Mucosa of rectum (tissue), 2 donors: ENCODE measurements around the gene SDE2.
"Not testable (repeated sequence)": the region's sequence is repeated elsewhere in the genome, so short reads cannot be mapped to it uniquely, and the experiment has no call there.

Experiments
- H3K27ac ChIP-seq, 2 donors: one replicate each; pipeline ENCODE4 v1.7.0; 2013; ENCODE audit warnings: inconsistent platforms in 2 of 2, low read depth in 2 of 2, low read length in 2 of 2
- H3K27me3 ChIP-seq, 2 donors: one replicate each; pipeline ENCODE4 v1.7.0; 2013; ENCODE audit warnings: low read length in 2 of 2; ENCODE audit not compliant: control insufficient read depth in 2 of 2, insufficient read depth in 2 of 2
- H3K36me3 ChIP-seq, 2 donors: one replicate each; pipeline ENCODE4 v1.7.0; 2013; ENCODE audit warnings: low read length in 2 of 2; ENCODE audit not compliant: control insufficient read depth in 2 of 2, insufficient read depth in 2 of 2
- H3K4me1 ChIP-seq, 2 donors: one replicate each; pipeline ENCODE4 v1.7.0; 2013; ENCODE audit warnings: low read length in 2 of 2, mild to moderate bottlenecking in 1 of 2; ENCODE audit not compliant: control insufficient read depth in 2 of 2, insufficient read depth in 2 of 2
- H3K4me3 ChIP-seq, 2 donors: one replicate each; pipeline ENCODE4 v1.7.0; 2013; ENCODE audit warnings: low read length in 2 of 2
- H3K9ac ChIP-seq, 2 donors: one replicate each; pipeline ENCODE4 v1.7.0; 2013; ENCODE audit warnings: low read length in 2 of 2, low read depth in 1 of 2, mild to moderate bottlenecking in 1 of 2
- H3K9me3 ChIP-seq, 2 donors: one replicate each; pipeline ENCODE4 v1.7.0; 2013; ENCODE audit warnings: low read length in 2 of 2; ENCODE audit not compliant: control insufficient read depth in 2 of 2
- donor health status: healthy.
- donor health status: Normal muscosa, but diverticular disease.

SDE2 gene

DNA sequence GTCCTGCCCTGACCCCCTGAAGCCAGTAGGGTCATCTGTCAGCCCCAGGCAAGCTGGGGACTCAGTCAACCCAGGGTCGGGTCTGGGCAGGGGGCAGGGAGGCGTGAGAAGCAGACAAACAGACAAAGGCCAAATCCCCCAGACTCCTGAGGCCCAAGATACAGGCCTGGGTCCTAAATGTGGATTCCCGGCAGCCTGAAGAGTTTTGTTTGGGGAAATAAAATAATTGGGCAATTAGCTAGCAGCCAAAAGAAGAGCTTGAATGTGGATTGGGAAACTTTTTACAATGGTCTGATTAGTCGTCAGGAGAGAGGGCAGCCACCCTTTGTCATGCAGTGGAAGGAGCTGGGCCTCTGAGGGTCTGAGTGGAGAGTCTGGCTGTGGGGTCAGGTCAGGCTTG is 53.6 kb downstream of the SDE2 start:
- H3K4me3 ChIP-seq: no peak overlapping the region
- peaks cover 0 to 8% of the 10 kb centered on the region in 2 donors for H3K4me1 ChIP-seq
- no peak overlapping the region for H3K27ac ChIP-seq
- H3K9me3 ChIP-seq: no peaks in the 10 kb centered on the region
- H3K9ac ChIP-seq: no peak overlapping the region
- no peaks in the 10 kb centered on the region for H3K27me3 ChIP-seq
- H3K36me3 ChIP-seq: no peaks in the 10 kb centered on the region

DNA sequence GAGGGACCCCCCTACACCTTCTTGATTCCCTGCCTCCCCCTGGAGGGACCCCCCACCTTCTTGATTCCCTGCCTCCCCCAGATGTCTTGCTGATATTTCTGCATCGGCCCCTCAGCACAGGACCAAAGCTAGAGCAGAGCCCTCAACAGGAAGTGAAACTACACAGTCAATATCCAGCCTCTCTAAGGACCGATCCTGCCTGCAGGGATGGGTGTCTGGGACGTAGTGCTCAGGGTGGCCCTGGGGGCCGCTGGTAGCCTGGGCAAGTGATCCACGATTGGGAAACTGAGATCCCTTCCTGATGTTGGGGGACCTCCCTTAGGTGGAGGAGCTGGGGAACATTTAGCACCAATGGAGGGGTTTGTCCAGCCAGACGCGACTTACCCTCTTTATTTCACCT is 54.2 kb downstream of the SDE2 start:
- Histone ChIP-seq H3K9ac (no peak overlapping the region), H3K36me3 (no peaks in the 10 kb centered on the region), H3K4me1 (peaks cover 0 to 8% of the 10 kb centered on the region in 2 donors), H3K27me3 (no peaks in the 10 kb centered on the region), H3K4me3 (no peak overlapping the region), H3K27ac (no peak overlapping the region), H3K9me3 (no peaks in the 10 kb centered on the region)

DNA sequence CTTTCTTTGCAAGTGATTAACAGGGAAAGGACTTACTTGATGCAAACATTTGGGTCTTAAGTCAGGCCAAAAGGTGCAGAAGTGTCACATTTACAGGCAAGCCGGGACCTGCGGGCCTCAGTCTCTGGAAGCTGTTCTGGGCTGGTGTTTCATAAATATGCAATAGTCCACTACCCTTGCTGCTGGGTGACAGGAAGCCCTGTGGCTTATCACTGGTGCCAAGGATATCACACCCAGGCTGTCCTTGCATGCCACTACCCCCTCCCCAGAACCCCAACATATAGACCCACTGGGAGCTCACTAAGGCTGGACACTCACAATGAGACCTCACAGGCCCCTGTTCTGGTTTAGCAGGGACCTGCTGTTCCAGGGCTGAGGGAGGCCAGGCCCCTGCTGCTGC is 54.8 kb downstream of the SDE2 start:
- Histone ChIP-seq H3K27ac (no peak overlapping the region), H3K4me3 (no peak overlapping the region), H3K36me3 (no peaks in the 10 kb centered on the region), H3K4me1 (peaks cover 0 to 8% of the 10 kb centered on the region in 2 donors), H3K9ac (no peak overlapping the region), H3K9me3 (no peaks in the 10 kb centered on the region), H3K27me3 (no peaks in the 10 kb centered on the region)

DNA sequence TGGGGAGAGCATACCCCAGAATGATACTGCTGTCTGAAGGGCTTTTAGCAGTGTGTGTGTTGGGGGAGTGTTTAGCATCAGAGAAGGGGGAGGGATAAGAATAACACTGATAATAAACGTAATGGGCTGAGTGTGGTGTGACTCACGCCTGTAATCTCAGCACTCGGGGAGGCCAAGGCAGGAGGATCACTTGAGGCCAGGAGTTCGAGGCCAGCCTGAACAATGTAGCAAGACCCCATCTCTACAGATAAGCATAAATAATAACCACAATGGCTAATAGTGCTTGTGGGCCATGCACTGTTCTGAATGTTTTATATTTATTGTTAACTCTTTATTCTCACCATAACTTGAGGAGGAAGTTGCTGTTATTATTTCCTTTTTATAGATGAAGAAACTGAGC is 55.6 kb downstream of the SDE2 start:
- Histone ChIP-seq H3K27me3 (no peaks in the 10 kb centered on the region), H3K9ac (no peak overlapping the region), H3K36me3 (no peaks in the 10 kb centered on the region), H3K9me3 (no peaks in the 10 kb centered on the region), H3K4me3 (no peak overlapping the region), H3K4me1 (peaks cover 0 to 8% of the 10 kb centered on the region in 2 donors), H3K27ac (no peak overlapping the region)

DNA sequence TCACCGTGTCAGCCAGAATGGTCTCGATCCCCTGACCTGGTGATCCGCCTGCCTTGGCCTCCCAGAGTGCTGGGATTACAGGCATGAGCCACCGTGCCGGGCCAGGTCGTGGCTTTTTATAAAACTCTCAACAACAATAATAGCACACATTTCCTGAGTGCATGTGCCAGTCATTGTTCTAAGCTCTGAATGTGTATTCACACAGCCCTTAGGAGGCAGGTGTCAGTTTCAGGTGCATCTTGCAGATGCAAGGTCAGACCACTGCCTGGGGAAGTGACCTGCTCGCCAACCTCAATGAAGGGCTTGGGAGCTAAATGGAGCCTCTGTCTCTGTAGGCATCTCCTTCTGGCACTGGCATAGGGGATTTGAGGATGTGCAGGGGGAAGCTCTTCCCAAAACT is 56.6 kb downstream of the SDE2 start:
- Histone ChIP-seq H3K27me3 (no peaks in the 10 kb centered on the region), H3K9me3 (no peaks in the 10 kb centered on the region), H3K4me1 (peaks cover 0 to 8% of the 10 kb centered on the region in 2 donors), H3K36me3 (no peaks in the 10 kb centered on the region), H3K9ac (no peak overlapping the region), H3K4me3 (no peak overlapping the region), H3K27ac (peak overlapping the region in 1 of 2 donors; percentile 38)

DNA sequence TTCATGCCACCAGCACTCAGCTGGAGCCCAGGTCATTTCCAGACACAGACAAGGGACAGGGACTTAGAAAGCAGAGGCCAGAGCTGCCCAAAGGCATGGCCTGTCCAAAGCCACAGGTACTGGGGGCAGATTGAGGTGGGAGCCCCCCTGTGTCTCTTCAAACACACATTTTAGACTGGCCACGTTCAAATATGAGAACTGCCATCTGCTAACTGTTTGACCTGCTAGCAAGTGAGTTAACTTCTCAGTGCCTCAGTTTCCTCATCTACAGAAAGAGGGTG is 57.3 kb downstream of the SDE2 start:
- Histone ChIP-seq H3K4me1 (peaks cover 0 to 8% of the 10 kb centered on the region in 2 donors), H3K4me3 (no peak overlapping the region), H3K9ac (no peak overlapping the region), H3K27me3 (no peaks in the 10 kb centered on the region), H3K9me3 (no peaks in the 10 kb centered on the region), H3K36me3 (no peaks in the 10 kb centered on the region), H3K27ac (peak overlapping the region in 1 of 2 donors; percentile 65)

DNA sequence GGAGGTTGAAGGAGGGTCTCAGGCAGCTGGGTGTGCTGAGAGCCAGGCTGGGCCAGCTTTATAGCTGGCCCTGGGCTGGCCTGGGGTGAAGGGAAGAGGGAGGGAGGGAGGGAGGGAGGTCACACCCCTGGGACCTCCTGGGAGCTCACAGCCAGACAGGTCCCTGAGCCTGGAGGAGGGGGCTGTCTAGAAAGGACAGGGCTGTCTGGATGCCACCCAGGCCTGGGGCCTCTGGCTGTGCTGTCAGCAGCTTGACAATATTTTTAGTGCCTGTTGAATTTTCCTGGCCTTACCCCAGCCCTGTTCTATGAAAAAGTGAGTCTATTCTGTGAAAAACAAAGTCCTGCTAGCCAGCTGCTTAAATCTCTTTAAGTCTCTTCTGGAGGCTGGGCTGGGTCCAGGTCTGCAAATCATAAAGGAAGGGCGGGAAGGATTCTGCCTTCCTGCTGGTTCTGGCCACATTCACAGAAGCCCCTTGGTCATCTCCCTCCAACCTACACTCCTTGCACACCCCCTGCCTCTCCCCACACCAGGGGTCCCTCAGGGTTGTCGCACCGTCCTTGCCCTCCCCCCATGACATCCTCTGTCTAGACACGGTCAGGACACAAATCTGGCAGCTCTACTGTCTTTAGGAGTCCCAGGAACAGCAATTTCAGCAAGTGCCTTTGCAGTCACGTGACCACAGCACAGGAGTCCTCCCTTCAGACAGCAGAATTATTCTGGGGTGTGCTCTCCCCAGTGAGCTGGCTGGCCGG is 57.8 kb downstream of the SDE2 start, which contains the start of gene LEFTY2:
Gene LEFTY2, minus strand, starts transcription at position 34 of the 755 bp plus-strand sequence. CDS start 80 bp downstream, outside the sequence.
- peaks cover 0 to 8% of the 10 kb centered on the region in 2 donors for H3K4me1 ChIP-seq
- H3K27ac ChIP-seq: peak within 1 kb of the TSS in 1 of 2 donors; percentile 65
- H3K9me3 ChIP-seq: no peaks in the 10 kb centered on the region
- no peak within 1 kb of the TSS for H3K9ac ChIP-seq
- no peak within 1 kb of the TSS for H3K4me3 ChIP-seq
- H3K27me3 ChIP-seq: no peaks in the 10 kb centered on the region
- no peaks in the 10 kb centered on the region for H3K36me3 ChIP-seq

DNA sequence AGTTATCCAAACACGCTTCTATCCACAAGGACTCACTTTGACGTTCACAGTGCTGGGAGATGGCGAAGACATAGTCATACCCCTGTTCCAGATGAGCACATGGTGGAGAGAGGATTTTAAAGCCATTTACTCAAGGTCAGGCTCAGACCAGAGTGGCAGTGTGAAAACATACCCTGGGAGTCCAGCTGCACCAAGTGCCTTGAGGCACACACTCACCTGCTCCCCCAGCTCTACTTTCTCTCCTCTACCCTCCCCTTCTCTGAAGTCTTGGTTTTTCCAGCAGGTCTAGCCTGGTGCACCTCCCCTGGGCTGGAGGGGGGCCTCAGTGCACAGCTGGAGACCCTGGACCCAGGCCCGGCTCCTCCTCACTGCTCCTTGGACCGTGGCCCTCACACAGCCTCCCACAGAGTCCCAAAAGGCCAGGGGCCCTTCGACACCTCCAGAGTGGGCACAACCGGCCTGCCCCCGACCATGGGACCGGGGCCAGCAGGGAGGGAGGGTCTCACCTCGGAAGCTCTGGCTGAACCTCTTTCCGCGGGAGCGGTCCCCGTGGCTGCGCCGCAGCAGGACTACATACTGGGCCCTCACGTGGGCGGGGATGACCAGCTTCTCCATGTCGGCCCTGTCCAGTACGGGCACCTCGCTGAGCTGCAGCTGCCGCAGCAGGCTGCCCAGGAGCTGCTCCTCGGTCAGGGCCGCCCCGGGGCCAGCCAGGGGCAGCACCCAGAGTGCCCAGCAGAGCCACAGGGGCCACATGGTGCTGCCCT is 58.6 kb downstream of the SDE2 start:
- Histone ChIP-seq H3K27me3 (no peaks in the 10 kb centered on the region), H3K9ac (no peak overlapping the region), H3K27ac (no peak overlapping the region), H3K9me3 (no peaks in the 10 kb centered on the region), H3K4me3 (no peak overlapping the region), H3K36me3 (no peaks in the 10 kb centered on the region), H3K4me1 (peaks cover 0 to 8% of the 10 kb centered on the region in 2 donors)

DNA sequence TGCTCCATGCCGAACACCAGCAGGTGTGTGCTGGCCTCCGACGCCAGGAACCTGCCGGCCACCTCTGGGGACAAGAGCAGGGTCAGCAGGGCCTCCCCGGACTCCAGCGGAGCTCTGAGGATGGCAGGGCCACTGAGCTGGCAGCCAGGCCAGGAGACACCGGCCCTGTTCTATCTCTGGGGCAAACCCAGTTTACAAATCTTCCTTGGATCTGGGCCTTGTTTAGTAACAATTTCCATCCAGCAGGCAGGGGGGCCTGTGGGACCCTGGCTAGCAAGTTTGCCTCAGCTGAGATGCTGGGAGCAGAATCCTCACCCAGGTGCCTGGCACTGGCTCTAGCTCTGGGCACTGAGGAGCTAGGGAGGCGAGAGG is 59.2 kb downstream of the SDE2 start:
- H3K9me3 ChIP-seq, H3K27me3 ChIP-seq, H3K36me3 ChIP-seq, H3K4me3 ChIP-seq, H3K27ac ChIP-seq, H3K9ac ChIP-seq, H3K4me1 ChIP-seq: not testable (repeated sequence)

DNA sequence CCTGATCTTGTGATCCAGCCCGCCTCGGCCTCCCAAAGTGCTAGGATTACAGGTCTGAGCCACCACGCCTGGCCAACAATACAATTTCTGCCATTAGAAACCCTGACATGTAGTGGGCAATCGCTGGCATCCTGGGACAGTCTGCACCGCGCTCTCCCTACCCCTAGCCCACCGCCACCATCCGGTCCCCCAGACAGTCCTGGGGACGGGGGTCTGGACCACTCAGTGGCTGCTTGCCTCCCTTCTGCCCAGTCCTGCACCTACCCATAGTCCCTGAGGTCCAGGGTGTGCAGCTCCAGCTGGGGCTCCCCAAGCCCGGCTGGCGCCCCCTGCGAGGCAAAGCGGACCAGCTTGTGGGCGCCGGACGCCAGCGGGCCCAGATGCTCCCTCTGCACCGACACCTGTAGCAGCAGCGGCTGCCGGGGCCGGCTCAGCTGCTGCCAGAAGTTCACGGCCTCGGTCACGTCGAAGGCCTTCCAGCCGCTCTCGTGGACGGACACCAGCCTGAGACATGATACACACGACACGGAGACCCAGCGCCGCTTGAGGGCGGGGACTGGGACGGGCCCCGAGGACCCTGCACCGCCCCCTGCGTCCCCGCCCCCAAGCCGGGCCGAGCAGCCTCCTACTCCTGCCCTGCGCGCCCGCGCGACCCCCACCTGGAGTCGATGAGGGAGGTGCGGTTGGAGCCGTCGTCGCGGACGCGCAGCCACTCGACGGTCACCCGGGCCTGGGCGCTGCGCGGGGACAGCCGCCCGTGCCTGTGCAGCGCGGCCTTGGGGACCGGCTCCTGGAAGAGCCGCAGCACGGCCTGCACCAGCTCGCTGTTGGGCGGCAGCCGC is 59.8 kb downstream of the SDE2 start:
- not testable (repeated sequence) for H3K27me3 ChIP-seq, H3K36me3 ChIP-seq, H3K4me3 ChIP-seq, H3K9ac ChIP-seq, H3K27ac ChIP-seq, H3K9me3 ChIP-seq, H3K4me1 ChIP-seq
